ENCODE results near the gene NPPC.

Gene NPPC

GRCh38 chr2:231919341-231920035 lies 6.7 kb downstream of the NPPC start:
- no peak overlapping the region for H2BK12ac ChIP-seq (ENCODE audit: low read length)
- no CpG with 5 or more reads among the region's 15 CpGs for WGBS (ENCODE audit: extremely low coverage, insufficient coverage, insufficient read length)
- H3K23ac ChIP-seq (ENCODE audit: low read length), result no peak overlapping the region
- peaks cover 0 to 5% of the 10 kb centered on the region in 2 experiments for H3K4me1 ChIP-seq (ENCODE audit: control insufficient read depth in 1 of 2, insufficient read depth in 2 of 2, low read length in 2 of 2)
- H3K79me1 ChIP-seq (ENCODE audit: low read length), result no peaks in the 10 kb centered on the region
- no peaks in the 10 kb centered on the region for H3K9me3 ChIP-seq (ENCODE audit: insufficient read depth, low read depth, low read length)
- no peak overlapping the region for H2BK120ac ChIP-seq (ENCODE audit: insufficient read depth, low read length, poor library complexity)
- no peak overlapping the region for H3K14ac ChIP-seq (ENCODE audit: low read length)
- no peaks in the 10 kb centered on the region for H3K36me3 ChIP-seq (ENCODE audit: control insufficient read depth in 1 of 2, insufficient read depth in 2 of 2, low read length in 2 of 2)
- no peak overlapping the region for H3K27ac ChIP-seq (ENCODE audit: low read depth, low read length)
- H3K4ac ChIP-seq (ENCODE audit: low read depth, low read length), result no peak overlapping the region
- no peak overlapping the region for H3K9ac ChIP-seq (ENCODE audit: low read length)
- no peak overlapping the region for H2BK5ac ChIP-seq (ENCODE audit: low read depth, low read length, poor library complexity)
- no peaks in the 10 kb centered on the region for H3K27me3 ChIP-seq (ENCODE audit: insufficient read depth, low read length)
- DNase-seq, result no peak
- no peak overlapping the region for H2AK5ac ChIP-seq (ENCODE audit: low read length)
- H3K79me2 ChIP-seq (ENCODE audit: control insufficient read depth, insufficient read depth, low read length, poor library complexity), result no peaks in the 10 kb centered on the region
- no peak overlapping the region for H4K8ac ChIP-seq (ENCODE audit: low read depth, low read length)
- no peak overlapping the region for H4K91ac ChIP-seq (ENCODE audit: low read depth, low read length)
- no peak overlapping the region for H2AFZ ChIP-seq (ENCODE audit: insufficient read depth, low read length, poor library complexity)
- H3K4me3 ChIP-seq (ENCODE audit: low read depth, low read length), result no peak overlapping the region
- no peak overlapping the region for H4K12ac ChIP-seq (ENCODE audit: low read depth, low read length)
- H3K18ac ChIP-seq (ENCODE audit: low read length), result no peak overlapping the region
- H3K4me2 ChIP-seq (ENCODE audit: low read length), result no peak overlapping the region

- Histone ChIP-seq H2BK5ac (ENCODE audit: low read depth, low read length, poor library complexity) (no peak overlapping the region), H2AK5ac (ENCODE audit: low read length) (no peak overlapping the region), H3K18ac (ENCODE audit: low read length) (no peak overlapping the region), H2BK120ac (ENCODE audit: insufficient read depth, low read length, poor library complexity) (no peak overlapping the region), H2BK12ac (ENCODE audit: low read length) (no peak overlapping the region), H3K36me3 (ENCODE audit: control insufficient read depth in 1 of 2, insufficient read depth in 2 of 2, low read length in 2 of 2) (no peaks in the 10 kb centered on the region), H3K14ac (ENCODE audit: low read length) (no peak overlapping the region), H3K9me3 (ENCODE audit: insufficient read depth, low read depth, low read length) (no peaks in the 10 kb centered on the region), H3K9ac (ENCODE audit: low read length) (no peak overlapping the region), H3K79me1 (ENCODE audit: low read length) (no peaks in the 10 kb centered on the region), H3K4ac (ENCODE audit: low read depth, low read length) (no peak overlapping the region), H4K91ac (ENCODE audit: low read depth, low read length) (no peak overlapping the region), H3K27me3 (ENCODE audit: insufficient read depth, low read length) (no peaks in the 10 kb centered on the region), H4K12ac (ENCODE audit: low read depth, low read length) (no peak overlapping the region), H3K4me3 (ENCODE audit: low read depth, low read length) (no peak overlapping the region), H3K4me2 (ENCODE audit: low read length) (no peak overlapping the region), H3K23ac (ENCODE audit: low read length) (no peak overlapping the region), H3K79me2 (ENCODE audit: control insufficient read depth, insufficient read depth, low read length, poor library complexity) (no peaks in the 10 kb centered on the region), H3K4me1 (ENCODE audit: control insufficient read depth in 1 of 2, insufficient read depth in 2 of 2, low read length in 2 of 2) (peaks cover 0 to 5% of the 10 kb centered on the region in 2 experiments), H4K8ac (ENCODE audit: low read depth, low read length) (no peak overlapping the region), H2AFZ (ENCODE audit: insufficient read depth, low read length, poor library complexity) (no peak overlapping the region), H3K27ac (ENCODE audit: low read depth, low read length) (no peak overlapping the region)
- DNase-seq, result no peak
- no CpG with 5 or more reads among the region's 21 CpGs for WGBS (ENCODE audit: extremely low coverage, insufficient coverage, insufficient read length)
Observed at GRCh38 chr2:231918501-231919330, 7.5 kb downstream of the NPPC start.

- H4K12ac ChIP-seq (ENCODE audit: low read depth, low read length), result no peak overlapping the region
- H3K79me2 ChIP-seq (ENCODE audit: control insufficient read depth, insufficient read depth, low read length, poor library complexity), result no peaks in the 10 kb centered on the region
- H3K36me3 ChIP-seq (ENCODE audit: control insufficient read depth in 1 of 2, insufficient read depth in 2 of 2, low read length in 2 of 2), result no peaks in the 10 kb centered on the region
- H2AK5ac ChIP-seq (ENCODE audit: low read length), result no peak overlapping the region
- no peak overlapping the region for H3K23ac ChIP-seq (ENCODE audit: low read length)
- no peaks in the 10 kb centered on the region for H3K4me1 ChIP-seq (ENCODE audit: control insufficient read depth in 1 of 2, insufficient read depth in 2 of 2, low read length in 2 of 2)
- no peak overlapping the region for H2BK120ac ChIP-seq (ENCODE audit: insufficient read depth, low read length, poor library complexity)
- H3K18ac ChIP-seq (ENCODE audit: low read length), result no peak overlapping the region
- no peak overlapping the region for H3K27ac ChIP-seq (ENCODE audit: low read depth, low read length)
- no peak overlapping the region for H3K4me3 ChIP-seq (ENCODE audit: low read depth, low read length)
- H3K4me2 ChIP-seq (ENCODE audit: low read length), result no peak overlapping the region
- no peaks in the 10 kb centered on the region for H3K79me1 ChIP-seq (ENCODE audit: low read length)
- no peaks in the 10 kb centered on the region for H3K9me3 ChIP-seq (ENCODE audit: insufficient read depth, low read depth, low read length)
- no peak overlapping the region for H4K91ac ChIP-seq (ENCODE audit: low read depth, low read length)
- no peak overlapping the region for H2BK5ac ChIP-seq (ENCODE audit: low read depth, low read length, poor library complexity)
- H3K14ac ChIP-seq (ENCODE audit: low read length), result no peak overlapping the region
- no peak overlapping the region for H2AFZ ChIP-seq (ENCODE audit: insufficient read depth, low read length, poor library complexity)
- no peak overlapping the region for H4K8ac ChIP-seq (ENCODE audit: low read depth, low read length)
- no CpG with 5 or more reads among the region's 10 CpGs for WGBS (ENCODE audit: extremely low coverage, insufficient coverage, insufficient read length)
- H3K4ac ChIP-seq (ENCODE audit: low read depth, low read length), result no peak overlapping the region
- no peak overlapping the region for H2BK12ac ChIP-seq (ENCODE audit: low read length)
- no peak for DNase-seq
- H3K9ac ChIP-seq (ENCODE audit: low read length), result peak overlapping the region; percentile 29
- H3K27me3 ChIP-seq (ENCODE audit: insufficient read depth, low read length), result no peaks in the 10 kb centered on the region
Observed at GRCh38 chr2:231917280-231918066, 8.7 kb downstream of the NPPC start.

GRCh38 chr2:231914077-231914690 lies 12.0 kb downstream of the NPPC start:
- no CpG with 5 or more reads among the region's 14 CpGs for WGBS (ENCODE audit: extremely low coverage, insufficient coverage, insufficient read length)

More at GRCh38 chr2:231914077-231914690, 12.0 kb downstream of the NPPC start:
- Histone ChIP-seq H3K14ac (ENCODE audit: low read length) (no peak overlapping the region), H4K91ac (ENCODE audit: low read depth, low read length) (no peak overlapping the region), H3K36me3 (ENCODE audit: control insufficient read depth in 1 of 2, insufficient read depth in 2 of 2, low read length in 2 of 2) (no peaks in the 10 kb centered on the region), H3K4me3 (ENCODE audit: low read depth, low read length) (no peak overlapping the region), H4K8ac (ENCODE audit: low read depth, low read length) (no peak overlapping the region), H3K23ac (ENCODE audit: low read length) (no peak overlapping the region), H2AFZ (ENCODE audit: insufficient read depth, low read length, poor library complexity) (no peak overlapping the region), H3K79me2 (ENCODE audit: control insufficient read depth, insufficient read depth, low read length, poor library complexity) (no peaks in the 10 kb centered on the region), H4K12ac (ENCODE audit: low read depth, low read length) (no peak overlapping the region), H3K27ac (ENCODE audit: low read depth, low read length) (no peak overlapping the region), H3K4ac (ENCODE audit: low read depth, low read length) (no peak overlapping the region), H2BK120ac (ENCODE audit: insufficient read depth, low read length, poor library complexity) (no peak overlapping the region), H3K4me1 (ENCODE audit: control insufficient read depth in 1 of 2, insufficient read depth in 2 of 2, low read length in 2 of 2) (no peaks in the 10 kb centered on the region), H2AK5ac (ENCODE audit: low read length) (no peak overlapping the region), H3K18ac (ENCODE audit: low read length) (no peak overlapping the region), H3K4me2 (ENCODE audit: low read length) (no peak overlapping the region), H3K79me1 (ENCODE audit: low read length) (no peaks in the 10 kb centered on the region), H3K9ac (ENCODE audit: low read length) (no peak overlapping the region), H2BK12ac (ENCODE audit: low read length) (no peak overlapping the region), H3K9me3 (ENCODE audit: insufficient read depth, low read depth, low read length) (no peaks in the 10 kb centered on the region), H2BK5ac (ENCODE audit: low read depth, low read length, poor library complexity) (no peak overlapping the region), H3K27me3 (ENCODE audit: insufficient read depth, low read length) (no peaks in the 10 kb centered on the region)
- no peak for DNase-seq

All from trophoblast cell (in vitro differentiated cells and primary cell).